Neural cell (in vitro differentiated cells): Measurements from ENCODE around the gene LEPR. TPM values are rescaled to one million over a fixed set of nuclear protein-coding genes. Genes with fewer than 3 reads are reported as not detected.

Experiments used
- H2AFZ ChIP-seq: fragments of 200-600, 300-800 bp; sonication (generic), shearing (Covaris generic); 2 replicates; pipeline ENCODE4 v1.6.0; 2014; ENCODE audit warnings: low read depth, mild to moderate bottlenecking, antibody characterized with exemption, low read length, moderate library complexity
- H3F3A ChIP-seq: fragments of 200-600 bp; shearing (Covaris generic); 2 replicates; pipeline ENCODE4 v1.6.1; 2016; ENCODE audit warnings: mild to moderate bottlenecking, moderate library complexity, mixed read lengths, antibody characterized with exemption, low read length; ENCODE audit not compliant: insufficient read depth, poor library complexity, severe bottlenecking
- H3K27ac ChIP-seq: fragments of 200-600, 300-800 bp; sonication (generic), shearing (Covaris generic); 2 replicates; pipeline ENCODE4 v1.5.1; 2014; ENCODE audit warnings: mild to moderate bottlenecking, low read length, moderate library complexity
- H3K27me3 ChIP-seq: fragments of 300-800, 200-600 bp; sonication (generic), shearing (Covaris generic); 2 replicates; pipeline ENCODE4 v1.6.0; 2014; ENCODE audit warnings: mild to moderate bottlenecking, low read depth, low read length, moderate library complexity; ENCODE audit not compliant: insufficient read depth
- H3K36me3 ChIP-seq: fragments of 300-800, 200-600 bp; sonication (generic), shearing (Covaris generic); 2 replicates; pipeline ENCODE4 v1.5.1; 2014; ENCODE audit warnings: mild to moderate bottlenecking, antibody characterized with exemption, low read length, moderate library complexity; ENCODE audit not compliant: insufficient read depth
- H3K4me2 ChIP-seq: fragments of 300-800, 200-600 bp; sonication (generic), shearing (Covaris generic); 2 replicates; pipeline ENCODE4 v1.6.0; 2014; ENCODE audit warnings: mild to moderate bottlenecking, low read length
- H3K4me3 ChIP-seq: fragments of 300-800, 200-600 bp; sonication (generic), shearing (Covaris generic); 2 replicates; pipeline ENCODE4 v1.5.1; 2014; ENCODE audit warnings: mild to moderate bottlenecking, low read length, moderate library complexity
- H3K79me2 ChIP-seq: fragments of 200-600 bp; shearing (Covaris generic); replicated peaks from 2 replicates; pipeline ENCODE4 v1.6.0; 2014; ENCODE audit warnings: mild to moderate bottlenecking, low read length, moderate library complexity; ENCODE audit not compliant: insufficient read depth
- H3K9ac ChIP-seq: fragments of 300-800, 200-600 bp; sonication (generic), shearing (Covaris generic); 2 replicates; pipeline ENCODE4 v1.6.1; 2016; ENCODE audit warnings: mild to moderate bottlenecking, low read length, mixed read lengths
- H3K9me2 ChIP-seq: fragments of 200-600 bp; shearing (Covaris generic); 2 replicates; pipeline ENCODE4 v1.6.1; 2016; ENCODE audit warnings: mild to moderate bottlenecking, low read length, mixed read lengths; ENCODE audit not compliant: insufficient read depth
- H3K9me3 ChIP-seq: fragments of 200-600, 300-800 bp; sonication (generic), shearing (Covaris generic); 2 replicates; pipeline ENCODE4 v1.6.1; 2016; ENCODE audit warnings: mild to moderate bottlenecking, mixed run types, low read length, moderate library complexity, mixed read lengths
- H4K20me1 ChIP-seq: fragments of 200-600 bp; shearing (Covaris generic); 2 replicates; pipeline ENCODE4 v1.6.1; 2016; ENCODE audit warnings: mild to moderate bottlenecking, mixed run types; ENCODE audit not compliant: insufficient read depth
- EP300 ChIP-seq: fragments of 450-650 bp; conservative IDR thresholded peaks from 2 replicates; pipeline ENCODE4 v1.6.1; 2014; ENCODE audit warnings: antibody characterized with exemption, mild to moderate bottlenecking, moderate library complexity; ENCODE audit not compliant: poor library complexity, severe bottlenecking
- EZH2 ChIP-seq: fragments of 200-600, 300-800 bp; shearing (Covaris generic), sonication (generic); IDR thresholded peaks from 2 replicates; pipeline ENCODE4 v1.6.1; 2014; ENCODE audit warnings: antibody characterized with exemption, low read length, borderline replicate concordance, mild to moderate bottlenecking; ENCODE audit not compliant: insufficient read depth, poor library complexity, severe bottlenecking
- MXI1 ChIP-seq: fragments of 450-650 bp; conservative IDR thresholded peaks from 2 replicates; pipeline ENCODE4 v1.6.1; 2014; ENCODE audit warnings: antibody characterized with exemption, mild to moderate bottlenecking; ENCODE audit not compliant: poor library complexity, severe bottlenecking
- POLR2AphosphoS5 ChIP-seq: IDR thresholded peaks from 2 replicates; pipeline ENCODE4 v1.6.1; 2012
- RAD21 ChIP-seq: fragments of 450-650 bp; conservative IDR thresholded peaks from 2 replicates; pipeline ENCODE4 v1.6.1; 2014; ENCODE audit warnings: antibody characterized with exemption, mild to moderate bottlenecking, moderate library complexity
- SMC3 ChIP-seq: fragments of 450-650 bp; conservative IDR thresholded peaks from 2 replicates; pipeline ENCODE4 v1.6.1; 2014; ENCODE audit warnings: antibody characterized with exemption, mild to moderate bottlenecking, moderate library complexity; ENCODE audit not compliant: poor library complexity
- TAF1 ChIP-seq: IDR thresholded peaks from 2 replicates; pipeline ENCODE4 v1.6.1; 2012; ENCODE audit warnings: low read depth
- polyA plus RNA-seq: library from polyadenylated mRNA; depleted of rRNA; stranded (reverse); fragments of >200 nt; gene quantifications from 2 replicates; pipeline ENCODE4 v1.2.3, GENCODE V29; 2014
- TF ChIP-seq, protein P1 (sequence below): IDR thresholded peaks from 2 replicates; pipeline ENCODE4 v1.6.1; 2012; ENCODE audit warnings: borderline replicate concordance
- TF ChIP-seq, protein P2 (sequence below): fragments of 450-650 bp; IDR thresholded peaks from 2 replicates; pipeline ENCODE4 v1.5.1; 2014; ENCODE audit warnings: antibody characterized with exemption, mild to moderate bottlenecking, moderate library complexity; ENCODE audit not compliant: poor library complexity, severe bottlenecking

Gene LEPR
- polyA plus RNA-seq, 1 donor from 2014 or later = 4.0 TPM

DNA sequence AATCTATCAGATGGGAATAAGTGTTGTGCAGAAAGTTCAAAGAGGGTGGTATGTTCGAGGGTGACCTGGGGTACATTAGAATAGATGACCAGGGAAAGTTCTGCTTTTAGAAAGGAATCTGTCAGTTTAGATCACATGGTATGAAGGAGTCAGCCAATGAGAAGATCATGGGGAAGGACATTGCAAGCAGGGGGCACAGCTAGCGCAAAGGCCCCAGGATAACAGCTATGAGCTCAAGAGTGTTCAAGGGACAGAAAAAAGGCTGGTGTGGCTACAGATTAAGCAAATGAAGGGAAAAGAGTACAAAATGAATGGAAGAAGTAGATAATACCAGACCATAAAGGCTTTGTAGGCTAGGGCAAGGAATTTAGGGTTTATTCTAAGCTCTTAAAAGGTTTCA, 8.6 kb downstream of the LEPR start:
- Histone ChIP-seq H3K4me3 (no peak overlapping the region), H3K36me3 (no peaks in the 10 kb centered on the region), H3F3A (no peaks in the 10 kb centered on the region), H3K4me2 (no peak overlapping the region), H3K27me3 (no peaks in the 10 kb centered on the region), H3K9me3 (no peaks in the 10 kb centered on the region), H3K79me2 (peaks cover 7% of the 10 kb centered on the region), H4K20me1 (no peaks in the 10 kb centered on the region), H3K9ac (no peak overlapping the region), H3K27ac (no peak overlapping the region), H2AFZ (no peak overlapping the region), H3K9me2 (no peaks in the 10 kb centered on the region)
- TF ChIP-seq, protein P1, sequence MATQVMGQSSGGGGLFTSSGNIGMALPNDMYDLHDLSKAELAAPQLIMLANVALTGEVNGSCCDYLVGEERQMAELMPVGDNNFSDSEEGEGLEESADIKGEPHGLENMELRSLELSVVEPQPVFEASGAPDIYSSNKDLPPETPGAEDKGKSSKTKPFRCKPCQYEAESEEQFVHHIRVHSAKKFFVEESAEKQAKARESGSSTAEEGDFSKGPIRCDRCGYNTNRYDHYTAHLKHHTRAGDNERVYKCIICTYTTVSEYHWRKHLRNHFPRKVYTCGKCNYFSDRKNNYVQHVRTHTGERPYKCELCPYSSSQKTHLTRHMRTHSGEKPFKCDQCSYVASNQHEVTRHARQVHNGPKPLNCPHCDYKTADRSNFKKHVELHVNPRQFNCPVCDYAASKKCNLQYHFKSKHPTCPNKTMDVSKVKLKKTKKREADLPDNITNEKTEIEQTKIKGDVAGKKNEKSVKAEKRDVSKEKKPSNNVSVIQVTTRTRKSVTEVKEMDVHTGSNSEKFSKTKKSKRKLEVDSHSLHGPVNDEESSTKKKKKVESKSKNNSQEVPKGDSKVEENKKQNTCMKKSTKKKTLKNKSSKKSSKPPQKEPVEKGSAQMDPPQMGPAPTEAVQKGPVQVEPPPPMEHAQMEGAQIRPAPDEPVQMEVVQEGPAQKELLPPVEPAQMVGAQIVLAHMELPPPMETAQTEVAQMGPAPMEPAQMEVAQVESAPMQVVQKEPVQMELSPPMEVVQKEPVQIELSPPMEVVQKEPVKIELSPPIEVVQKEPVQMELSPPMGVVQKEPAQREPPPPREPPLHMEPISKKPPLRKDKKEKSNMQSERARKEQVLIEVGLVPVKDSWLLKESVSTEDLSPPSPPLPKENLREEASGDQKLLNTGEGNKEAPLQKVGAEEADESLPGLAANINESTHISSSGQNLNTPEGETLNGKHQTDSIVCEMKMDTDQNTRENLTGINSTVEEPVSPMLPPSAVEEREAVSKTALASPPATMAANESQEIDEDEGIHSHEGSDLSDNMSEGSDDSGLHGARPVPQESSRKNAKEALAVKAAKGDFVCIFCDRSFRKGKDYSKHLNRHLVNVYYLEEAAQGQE = no peak
- no peak for TF ChIP-seq SMC3
- no peak for TF ChIP-seq EZH2
- TF ChIP-seq, protein P2, sequence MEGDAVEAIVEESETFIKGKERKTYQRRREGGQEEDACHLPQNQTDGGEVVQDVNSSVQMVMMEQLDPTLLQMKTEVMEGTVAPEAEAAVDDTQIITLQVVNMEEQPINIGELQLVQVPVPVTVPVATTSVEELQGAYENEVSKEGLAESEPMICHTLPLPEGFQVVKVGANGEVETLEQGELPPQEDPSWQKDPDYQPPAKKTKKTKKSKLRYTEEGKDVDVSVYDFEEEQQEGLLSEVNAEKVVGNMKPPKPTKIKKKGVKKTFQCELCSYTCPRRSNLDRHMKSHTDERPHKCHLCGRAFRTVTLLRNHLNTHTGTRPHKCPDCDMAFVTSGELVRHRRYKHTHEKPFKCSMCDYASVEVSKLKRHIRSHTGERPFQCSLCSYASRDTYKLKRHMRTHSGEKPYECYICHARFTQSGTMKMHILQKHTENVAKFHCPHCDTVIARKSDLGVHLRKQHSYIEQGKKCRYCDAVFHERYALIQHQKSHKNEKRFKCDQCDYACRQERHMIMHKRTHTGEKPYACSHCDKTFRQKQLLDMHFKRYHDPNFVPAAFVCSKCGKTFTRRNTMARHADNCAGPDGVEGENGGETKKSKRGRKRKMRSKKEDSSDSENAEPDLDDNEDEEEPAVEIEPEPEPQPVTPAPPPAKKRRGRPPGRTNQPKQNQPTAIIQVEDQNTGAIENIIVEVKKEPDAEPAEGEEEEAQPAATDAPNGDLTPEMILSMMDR = no peak
- TF ChIP-seq TAF1 = no peak
- TF ChIP-seq RAD21 = no peak
- no peak for TF ChIP-seq MXI1
- TF ChIP-seq POLR2AphosphoS5 = no peak
- no peak for TF ChIP-seq EP300

DNA sequence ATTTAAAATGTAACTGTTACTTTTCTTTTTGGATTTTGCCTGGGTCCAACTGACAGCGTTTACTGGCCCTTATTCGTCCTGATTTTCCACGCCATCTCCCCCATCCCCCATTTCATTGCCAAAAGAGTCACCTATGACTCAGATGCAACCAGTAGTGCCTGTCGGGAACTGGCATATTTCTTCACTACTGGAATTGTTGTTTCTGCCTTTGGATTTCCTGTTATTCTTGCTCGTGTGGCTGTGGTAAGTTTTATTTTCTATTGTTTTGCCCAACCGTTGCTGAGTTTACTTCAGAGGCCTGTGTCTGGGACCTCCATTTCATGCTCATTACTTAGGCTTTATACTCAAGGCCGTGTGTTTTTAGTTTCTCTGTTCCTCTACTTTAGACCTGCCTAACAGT, 9.3 kb downstream of the LEPR start:
- H3K9me3 ChIP-seq = no peaks in the 10 kb centered on the region
- H3K27ac ChIP-seq = no peak overlapping the region
- H3K36me3 ChIP-seq = no peaks in the 10 kb centered on the region
- H3K4me3 ChIP-seq = no peak overlapping the region
- no peak overlapping the region for H2AFZ ChIP-seq
- no peak overlapping the region for H3K9ac ChIP-seq
- no peaks in the 10 kb centered on the region for H3K9me2 ChIP-seq
- no peaks in the 10 kb centered on the region for H4K20me1 ChIP-seq
- H3K27me3 ChIP-seq = no peaks in the 10 kb centered on the region
- H3K79me2 ChIP-seq = no peaks in the 10 kb centered on the region
- TF ChIP-seq, protein P1 = no peak
- TF ChIP-seq POLR2AphosphoS5 (no peak), MXI1 (no peak), EZH2 (no peak), RAD21 (no peak), TAF1 (no peak), EP300 (no peak), SMC3 (no peak)
- TF ChIP-seq, protein P2 = no peak
- H3K4me2 ChIP-seq = no peak overlapping the region
- H3F3A ChIP-seq = no peaks in the 10 kb centered on the region
